Effector memory CD8-positive, alpha-beta T cell (primary cell): Measurements from ENCODE around the gene ADAMTSL1.

ENCODE experiments used
- ATAC-seq: fragments of 150-1000 bp; cut with Tn5 transposase; replicated peaks from 2 replicates; pipeline ENCODE4 v1.10.0; 2021; ENCODE audit warnings: mild to moderate bottlenecking, moderate library complexity
- DNase-seq, 3 experiments: peaks; one replicate each; pipeline ENCODE4 v3.0.0; 2021
- H3K27ac Mint-ChIP-seq, 2 donors: one replicate each; pipeline ENCODE4 v1.8.0; 2022; ENCODE audit warnings: mild to moderate bottlenecking in 2 of 2, mixed read lengths in 2 of 2, moderate library complexity in 2 of 2
- H3K27me3 Mint-ChIP-seq, 2 donors: one replicate each; pipeline ENCODE4 v1.8.0; 2022; ENCODE audit warnings: mixed read lengths in 2 of 2
- H3K36me3 Mint-ChIP-seq: one replicate; pipeline ENCODE4 v1.8.0; 2022; ENCODE audit warnings: mild to moderate bottlenecking, moderate library complexity, mixed read lengths; ENCODE audit not compliant: insufficient read depth
- H3K4me1 Mint-ChIP-seq, 2 donors: one replicate each; pipeline ENCODE4 v1.8.0; 2022; ENCODE audit warnings: low read depth in 2 of 2, mixed read lengths in 2 of 2
- H3K4me3 Mint-ChIP-seq, 2 donors: one replicate each; pipeline ENCODE4 v1.8.0; 2022; ENCODE audit warnings: mild to moderate bottlenecking in 2 of 2, mixed read lengths in 2 of 2, moderate library complexity in 2 of 2
- H3K9me3 Mint-ChIP-seq, 2 donors: one replicate each; pipeline ENCODE4 v1.8.0; 2022; ENCODE audit warnings: mixed read lengths in 2 of 2

The ADAMTSL1 gene

DNA sequence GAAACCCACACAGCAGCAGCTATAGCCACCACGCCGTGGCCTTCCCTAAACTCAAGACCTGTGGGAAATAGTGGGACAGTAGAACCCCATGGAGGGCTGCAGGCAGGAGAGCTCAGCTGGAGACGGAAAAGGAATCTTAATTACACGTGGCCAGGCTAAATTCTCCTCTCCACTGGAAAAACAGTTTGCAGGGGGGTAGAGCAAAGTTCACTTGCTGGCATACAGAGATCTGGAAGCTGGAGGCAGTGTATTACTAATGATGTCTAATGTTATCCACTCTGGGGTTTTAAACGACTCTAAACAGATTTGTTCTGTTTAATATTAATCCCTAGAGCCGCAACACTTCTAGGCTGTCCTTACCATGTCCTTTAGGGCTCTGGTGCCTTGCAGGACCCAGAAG lies 302.0 kb downstream of the ADAMTSL1 start:
- H3K27ac Mint-ChIP-seq: no peak overlapping the region
- DNase-seq (no peak), ATAC-seq (no peak)
- peaks cover 19 to 31% of the 10 kb centered on the region in 2 donors for H3K27me3 Mint-ChIP-seq
- no peaks in the 10 kb centered on the region for H3K36me3 Mint-ChIP-seq
- H3K4me1 Mint-ChIP-seq: no peaks in the 10 kb centered on the region
- H3K9me3 Mint-ChIP-seq: no peaks in the 10 kb centered on the region
- no peak overlapping the region for H3K4me3 Mint-ChIP-seq

DNA sequence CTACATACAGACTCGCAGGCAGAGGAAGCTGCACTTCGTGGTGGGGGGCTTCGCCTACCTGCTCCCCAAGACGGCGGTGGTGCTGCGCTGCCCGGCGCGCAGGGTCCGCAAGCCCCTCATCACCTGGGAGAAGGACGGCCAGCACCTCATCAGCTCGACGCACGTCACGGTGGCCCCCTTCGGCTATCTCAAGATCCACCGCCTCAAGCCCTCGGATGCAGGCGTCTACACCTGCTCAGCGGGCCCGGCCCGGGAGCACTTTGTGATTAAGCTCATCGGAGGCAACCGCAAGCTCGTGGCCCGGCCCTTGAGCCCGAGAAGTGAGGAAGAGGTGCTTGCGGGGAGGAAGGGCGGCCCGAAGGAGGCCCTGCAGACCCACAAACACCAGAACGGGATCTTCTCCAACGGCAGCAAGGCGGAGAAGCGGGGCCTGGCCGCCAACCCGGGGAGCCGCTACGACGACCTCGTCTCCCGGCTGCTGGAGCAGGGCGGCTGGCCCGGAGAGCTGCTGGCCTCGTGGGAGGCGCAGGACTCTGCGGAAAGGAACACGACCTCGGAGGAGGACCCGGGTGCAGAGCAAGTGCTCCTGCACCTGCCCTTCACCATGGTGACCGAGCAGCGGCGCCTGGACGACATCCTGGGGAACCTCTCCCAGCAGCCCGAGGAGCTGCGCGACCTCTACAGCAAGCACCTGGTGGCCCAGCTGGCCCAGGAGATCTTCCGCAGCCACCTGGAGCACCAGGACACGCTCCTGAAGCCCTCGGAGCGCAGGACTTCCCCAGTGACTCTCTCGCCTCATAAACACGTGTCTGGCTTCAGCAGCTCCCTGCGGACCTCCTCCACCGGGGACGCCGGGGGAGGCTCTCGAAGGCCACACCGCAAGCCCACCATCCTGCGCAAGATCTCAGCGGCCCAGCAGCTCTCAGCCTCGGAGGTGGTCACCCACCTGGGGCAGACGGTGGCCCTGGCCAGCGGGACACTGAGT lies 303.2 kb downstream of the ADAMTSL1 start:
- Mint-ChIP-seq H3K27ac (no peak overlapping the region), H3K27me3 (peaks cover 7 to 29% of the 10 kb centered on the region in 2 donors), H3K36me3 (no peaks in the 10 kb centered on the region), H3K4me1 (no peaks in the 10 kb centered on the region), H3K4me3 (no peak overlapping the region), H3K9me3 (no peaks in the 10 kb centered on the region)
- ATAC-seq (no peak), DNase-seq (no peak)

DNA sequence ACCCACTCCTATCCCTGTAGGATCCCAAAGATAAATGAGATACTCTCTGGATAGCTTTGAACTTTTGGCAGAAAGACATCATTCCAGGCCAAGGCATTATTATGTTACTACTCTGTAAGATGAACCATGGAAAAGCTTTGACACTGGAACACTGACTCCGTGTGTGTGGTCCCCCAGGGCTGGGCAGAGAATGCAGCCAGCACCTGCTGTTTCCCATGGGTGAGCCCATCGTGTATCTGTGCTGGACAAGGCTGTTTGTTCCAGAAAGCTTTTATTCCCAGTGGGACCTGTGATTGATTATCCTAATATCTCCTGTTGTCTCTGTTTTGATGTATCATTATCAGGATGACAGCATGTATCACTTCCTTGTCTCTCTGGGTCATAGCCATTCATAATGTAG lies 304.2 kb downstream of the ADAMTSL1 start:
- H3K27ac Mint-ChIP-seq: no peak overlapping the region
- no peaks in the 10 kb centered on the region for H3K4me1 Mint-ChIP-seq
- peaks cover 14 to 39% of the 10 kb centered on the region in 2 donors for H3K27me3 Mint-ChIP-seq
- H3K36me3 Mint-ChIP-seq: no peaks in the 10 kb centered on the region
- no peak for DNase-seq
- no peak overlapping the region for H3K4me3 Mint-ChIP-seq
- H3K9me3 Mint-ChIP-seq: no peaks in the 10 kb centered on the region
- no peak for ATAC-seq

DNA sequence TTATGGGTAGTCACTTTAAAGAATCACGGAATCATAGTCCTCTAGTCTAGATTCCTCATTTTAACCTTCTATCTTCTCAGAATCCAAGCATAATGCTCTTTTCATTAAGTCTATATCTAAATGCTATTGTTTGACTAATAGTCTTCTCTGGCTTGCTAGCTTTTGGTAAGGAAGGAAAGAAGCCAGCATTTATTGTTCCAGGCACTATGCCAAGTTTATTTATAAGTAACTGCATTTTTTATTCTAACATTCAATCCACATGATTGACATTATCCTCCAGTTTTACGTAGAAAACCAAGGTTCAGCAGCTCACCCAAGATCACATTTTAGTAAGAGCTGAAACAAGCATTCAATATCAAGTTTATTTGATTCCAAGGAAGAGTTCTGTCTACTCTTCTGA lies 304.9 kb downstream of the ADAMTSL1 start:
- no peak overlapping the region for H3K4me3 Mint-ChIP-seq
- no peak overlapping the region for H3K27ac Mint-ChIP-seq
- H3K36me3 Mint-ChIP-seq: no peaks in the 10 kb centered on the region
- no peaks in the 10 kb centered on the region for H3K4me1 Mint-ChIP-seq
- DNase-seq: no peak
- ATAC-seq: no peak
- no peaks in the 10 kb centered on the region for H3K9me3 Mint-ChIP-seq
- H3K27me3 Mint-ChIP-seq: peaks cover 14 to 39% of the 10 kb centered on the region in 2 donors

DNA sequence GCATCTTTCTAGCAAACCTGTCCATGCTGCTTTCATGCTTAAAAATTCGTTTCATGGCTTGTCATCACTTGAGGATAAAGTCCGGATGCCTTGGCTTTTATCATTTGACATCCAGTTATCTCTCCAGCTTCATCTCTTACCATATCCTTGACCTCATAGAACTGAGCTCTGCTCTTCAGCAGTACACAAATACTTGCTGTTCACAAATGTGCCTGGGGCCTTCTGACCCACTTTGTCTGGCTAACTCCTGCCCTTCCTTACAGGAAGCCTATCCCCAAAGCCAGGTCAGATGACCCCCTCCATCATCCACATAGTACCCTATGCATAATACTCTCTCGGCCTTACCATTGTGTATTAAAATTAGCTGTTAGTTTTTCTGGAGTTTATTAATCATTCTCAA lies 310.0 kb downstream of the ADAMTSL1 start:
- H3K9me3 Mint-ChIP-seq: no peaks in the 10 kb centered on the region
- H3K27me3 Mint-ChIP-seq: peaks cover 15 to 30% of the 10 kb centered on the region in 2 donors
- no peaks in the 10 kb centered on the region for H3K36me3 Mint-ChIP-seq
- no peak for DNase-seq
- H3K4me1 Mint-ChIP-seq: no peaks in the 10 kb centered on the region
- no peak for ATAC-seq
- no peak overlapping the region for H3K4me3 Mint-ChIP-seq
- H3K27ac Mint-ChIP-seq: no peak overlapping the region

DNA sequence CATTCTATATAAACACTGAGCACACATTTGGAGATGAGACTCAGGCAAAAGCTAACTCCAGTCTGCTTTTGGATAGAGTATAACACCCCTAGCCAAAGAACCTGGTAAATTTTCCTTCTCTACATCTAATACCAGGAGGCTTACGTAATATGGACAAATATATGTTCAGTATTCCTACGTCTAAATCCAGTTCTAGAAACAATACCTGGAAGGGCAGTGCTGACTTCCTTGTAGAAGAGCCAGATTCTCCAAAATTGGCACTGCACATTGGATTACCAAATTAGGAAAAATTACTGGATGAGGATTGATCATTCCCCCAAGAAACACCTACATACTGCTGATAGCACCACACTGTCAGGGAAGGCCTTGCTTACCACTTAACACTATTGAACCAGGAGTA lies 311.7 kb downstream of the ADAMTSL1 start:
- peaks cover 15 to 29% of the 10 kb centered on the region in 2 donors for H3K27me3 Mint-ChIP-seq
- no peaks in the 10 kb centered on the region for H3K9me3 Mint-ChIP-seq
- ATAC-seq (no peak), DNase-seq (no peak)
- no peaks in the 10 kb centered on the region for H3K4me1 Mint-ChIP-seq
- no peaks in the 10 kb centered on the region for H3K36me3 Mint-ChIP-seq
- no peak overlapping the region for H3K27ac Mint-ChIP-seq
- no peak overlapping the region for H3K4me3 Mint-ChIP-seq

DNA sequence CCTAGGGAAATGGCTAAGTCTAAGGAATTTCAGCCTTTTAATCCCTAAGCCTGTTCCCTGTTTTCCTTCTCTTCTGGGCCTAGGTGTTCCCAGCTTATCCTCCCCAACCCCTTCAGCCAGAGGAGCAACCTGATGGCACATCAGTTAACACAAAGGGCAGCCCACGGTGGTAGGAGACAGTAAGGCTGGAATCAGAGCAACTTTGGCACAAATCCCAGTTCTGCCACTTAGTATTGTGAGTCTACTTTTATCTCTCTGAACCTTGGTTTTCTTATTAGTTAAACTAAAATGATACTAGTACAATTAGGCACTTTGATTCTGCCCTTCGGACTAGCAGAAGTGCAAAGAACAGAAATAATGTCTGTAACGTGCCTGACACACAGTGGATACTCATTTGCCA lies 312.2 kb downstream of the ADAMTSL1 start:
- ATAC-seq (no peak), DNase-seq (no peak)
- no peak overlapping the region for H3K27ac Mint-ChIP-seq
- H3K27me3 Mint-ChIP-seq: peaks cover 15 to 26% of the 10 kb centered on the region in 2 donors
- H3K4me1 Mint-ChIP-seq: no peaks in the 10 kb centered on the region
- no peak overlapping the region for H3K4me3 Mint-ChIP-seq
- H3K36me3 Mint-ChIP-seq: no peaks in the 10 kb centered on the region
- no peaks in the 10 kb centered on the region for H3K9me3 Mint-ChIP-seq

DNA sequence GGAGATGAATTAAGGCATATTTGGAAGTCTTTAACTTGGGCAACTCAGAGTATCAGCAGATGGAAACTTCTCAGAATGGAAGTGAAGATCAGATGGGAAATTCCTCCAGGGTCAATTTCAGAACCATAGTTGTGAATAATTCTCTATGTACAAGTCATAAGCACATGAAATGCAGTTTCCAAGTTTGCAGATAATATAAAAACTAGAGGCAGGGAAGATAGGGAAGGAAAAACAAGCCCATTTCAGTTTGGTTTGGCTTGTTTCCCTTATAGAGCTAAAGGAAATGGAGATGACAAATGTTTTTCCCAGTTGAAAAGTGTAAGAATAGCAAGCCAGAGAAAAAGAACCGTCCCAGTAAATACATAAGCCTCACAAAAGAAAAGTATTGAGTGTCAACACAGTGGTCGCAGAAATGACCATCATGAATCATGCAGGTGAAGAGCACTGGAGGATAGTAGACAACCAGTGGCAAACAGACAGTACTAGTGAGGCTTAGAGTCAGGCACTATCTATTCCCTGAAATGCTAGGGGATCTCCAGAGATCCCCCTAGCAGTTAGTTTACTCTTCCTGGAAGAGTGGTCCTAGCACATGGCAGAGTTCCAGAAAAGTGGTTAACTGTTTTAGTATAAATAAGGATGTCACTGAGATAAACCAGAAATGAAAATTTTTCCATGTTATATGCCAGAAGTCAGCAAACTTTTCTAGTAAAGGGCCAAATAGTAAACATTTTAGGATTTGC lies 313.1 kb downstream of the ADAMTSL1 start:
- DNase-seq: no peak
- Mint-ChIP-seq H3K4me3 (no peak overlapping the region), H3K9me3 (no peaks in the 10 kb centered on the region), H3K27ac (no peak overlapping the region), H3K36me3 (no peaks in the 10 kb centered on the region), H3K4me1 (no peaks in the 10 kb centered on the region), H3K27me3 (peaks cover 15 to 27% of the 10 kb centered on the region in 2 donors)
- ATAC-seq: no peak

DNA sequence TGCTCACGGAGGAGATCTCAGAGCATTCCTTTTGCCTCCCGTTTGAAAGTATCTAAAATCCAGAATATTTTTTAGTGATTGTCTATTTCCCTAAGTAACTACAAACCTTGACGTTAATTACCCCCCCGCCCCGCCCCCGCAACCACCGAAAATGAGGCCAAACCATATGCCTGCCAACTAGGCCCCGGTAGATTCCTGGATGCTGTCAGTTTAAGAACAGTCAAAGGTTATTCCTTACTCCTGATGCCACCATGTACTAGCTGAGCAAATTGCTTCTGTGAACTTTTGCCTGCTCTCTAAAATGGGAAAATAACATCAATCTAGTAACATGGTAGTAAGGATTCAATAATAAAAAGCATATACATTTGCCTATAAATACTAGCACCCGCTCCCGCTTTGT lies 314.3 kb downstream of the ADAMTSL1 start:
- H3K4me3 Mint-ChIP-seq: no peak overlapping the region
- no peak overlapping the region for H3K27ac Mint-ChIP-seq
- H3K9me3 Mint-ChIP-seq: no peaks in the 10 kb centered on the region
- no peak for DNase-seq
- H3K27me3 Mint-ChIP-seq: peaks cover 7 to 17% of the 10 kb centered on the region in 2 donors
- ATAC-seq: no peak
- no peaks in the 10 kb centered on the region for H3K4me1 Mint-ChIP-seq
- H3K36me3 Mint-ChIP-seq: no peaks in the 10 kb centered on the region

DNA sequence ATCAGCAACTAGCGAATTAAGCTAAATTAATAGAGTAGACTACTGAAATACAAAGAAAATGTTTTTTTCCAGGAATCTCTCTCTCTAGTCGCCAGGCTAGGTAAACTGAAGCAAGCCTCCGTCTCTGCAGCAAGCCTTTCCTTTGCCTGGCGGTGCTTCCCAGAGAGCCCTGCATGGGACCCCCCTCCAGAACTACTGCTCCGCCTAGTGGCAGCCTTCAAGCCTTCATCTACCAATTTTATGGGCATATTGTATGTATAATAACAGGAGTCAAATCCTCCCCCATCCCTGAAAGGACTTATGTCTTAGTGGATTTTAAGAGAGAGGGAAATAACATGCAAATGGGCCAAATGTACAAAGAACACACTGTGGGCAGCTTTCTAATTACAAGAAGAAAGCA lies 317.1 kb downstream of the ADAMTSL1 start:
- peaks cover 19 to 38% of the 10 kb centered on the region in 2 donors for H3K27me3 Mint-ChIP-seq
- no peaks in the 10 kb centered on the region for H3K4me1 Mint-ChIP-seq
- H3K27ac Mint-ChIP-seq: no peak overlapping the region
- DNase-seq: no peak
- H3K36me3 Mint-ChIP-seq: peaks cover 4% of the 10 kb centered on the region
- H3K9me3 Mint-ChIP-seq: no peaks in the 10 kb centered on the region
- H3K4me3 Mint-ChIP-seq: no peak overlapping the region
- no peak for ATAC-seq

DNA sequence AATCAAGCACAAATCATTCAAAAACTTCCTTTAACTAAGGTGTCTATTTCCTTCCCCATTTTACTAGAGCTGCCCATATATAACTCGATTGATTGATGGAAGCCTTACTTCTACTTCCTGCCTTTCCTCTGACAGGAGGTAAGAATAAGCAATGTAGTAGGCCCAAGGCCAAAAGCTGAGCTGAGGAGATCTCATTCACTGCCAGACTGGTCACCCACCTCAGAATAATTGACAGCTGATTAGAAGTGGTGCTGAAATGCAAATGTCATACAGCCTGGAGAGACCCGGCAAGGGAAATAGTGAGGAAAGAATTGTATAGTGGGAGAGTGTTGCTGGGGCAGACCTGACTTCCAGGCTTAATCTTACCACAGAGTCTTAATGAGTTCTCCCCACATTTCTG lies 319.2 kb downstream of the ADAMTSL1 start:
- peaks cover 4% of the 10 kb centered on the region for H3K36me3 Mint-ChIP-seq
- no peak overlapping the region for H3K27ac Mint-ChIP-seq
- H3K4me1 Mint-ChIP-seq: no peaks in the 10 kb centered on the region
- ATAC-seq (no peak), DNase-seq (no peak)
- H3K4me3 Mint-ChIP-seq: no peak overlapping the region
- no peaks in the 10 kb centered on the region for H3K9me3 Mint-ChIP-seq
- H3K27me3 Mint-ChIP-seq: peaks cover 17 to 46% of the 10 kb centered on the region in 2 donors

DNA sequence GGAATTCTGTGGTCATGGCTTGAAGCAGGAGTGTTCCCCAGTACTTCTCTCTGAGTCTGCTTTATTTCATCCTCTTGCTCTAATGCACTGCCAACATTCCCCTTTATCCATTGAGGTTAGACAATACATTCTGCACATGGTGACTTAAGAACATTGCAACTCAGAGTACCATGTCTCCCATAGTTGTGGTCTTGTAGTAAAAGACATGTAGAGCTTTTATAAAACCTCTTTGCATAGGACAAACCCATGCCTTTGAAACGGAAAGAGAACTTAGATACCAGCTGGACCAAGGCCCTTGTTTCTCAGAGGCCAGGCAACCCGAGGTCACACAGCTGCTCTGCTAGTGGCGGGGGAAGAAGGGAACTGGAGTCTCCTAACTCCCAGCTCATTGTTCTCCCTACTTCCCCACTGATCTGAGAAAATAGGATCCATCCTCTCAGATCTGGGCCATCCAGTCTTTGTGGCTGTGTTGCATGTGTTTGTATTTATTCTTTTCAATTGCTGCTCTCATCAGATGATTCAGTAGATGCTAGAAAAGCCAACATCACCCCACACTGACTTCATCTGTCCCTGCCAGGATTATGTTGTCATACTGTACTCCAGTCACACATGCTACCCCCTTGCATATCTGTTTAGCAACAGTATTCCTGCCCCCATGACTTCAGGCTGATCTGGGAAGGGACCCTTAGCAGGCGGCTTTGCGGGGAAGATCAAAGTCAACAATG lies 322.2 kb downstream of the ADAMTSL1 start:
- no peak for DNase-seq
- Mint-ChIP-seq H3K27me3 (peaks cover 17 to 37% of the 10 kb centered on the region in 2 donors), H3K9me3 (no peaks in the 10 kb centered on the region), H3K27ac (no peak overlapping the region), H3K4me3 (no peak overlapping the region), H3K4me1 (no peaks in the 10 kb centered on the region), H3K36me3 (peaks cover 4% of the 10 kb centered on the region)
- ATAC-seq: no peak

DNA sequence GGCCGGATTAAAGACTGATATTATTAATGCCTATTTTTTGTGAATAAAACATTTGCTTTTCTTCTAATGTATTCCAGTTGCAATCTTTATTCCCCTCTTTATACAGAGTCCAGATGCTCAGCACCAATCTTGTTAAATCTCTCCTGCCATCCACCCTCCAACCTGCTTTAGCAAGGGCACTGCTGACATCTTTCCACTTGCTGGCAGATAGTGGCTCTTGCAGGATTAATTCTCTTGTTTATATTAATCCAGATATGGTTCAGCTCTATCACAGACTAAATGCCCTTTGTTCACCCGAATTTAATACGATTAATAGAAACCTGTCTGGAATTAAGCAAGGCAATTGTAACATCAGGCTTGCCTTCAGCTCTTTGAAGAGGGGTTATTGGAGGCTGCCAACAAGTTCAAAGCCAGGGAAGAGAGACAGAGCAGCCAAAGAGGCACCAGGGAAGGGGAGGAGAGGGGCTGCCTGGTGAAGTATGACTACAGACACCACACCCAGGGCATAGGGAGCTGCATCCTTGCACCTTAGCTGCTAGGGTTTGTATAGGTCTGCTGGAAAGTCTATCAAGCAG lies 322.8 kb downstream of the ADAMTSL1 start:
- H3K27me3 Mint-ChIP-seq: peaks cover 17 to 30% of the 10 kb centered on the region in 2 donors
- DNase-seq (no peak), ATAC-seq (no peak)
- H3K27ac Mint-ChIP-seq: no peak overlapping the region
- no peak overlapping the region for H3K4me3 Mint-ChIP-seq
- no peaks in the 10 kb centered on the region for H3K4me1 Mint-ChIP-seq
- H3K36me3 Mint-ChIP-seq: peaks cover 4% of the 10 kb centered on the region
- no peaks in the 10 kb centered on the region for H3K9me3 Mint-ChIP-seq
